Activated naive CD4-positive, alpha-beta T cell treated with anti-CD3 and anti-CD28 coated beads, Interleukin-2, amount 10 ng/mL, durations not matched to agents 7 days and 5 days (primary cell): ENCODE results near the gene RPS15.
A peak's percentile ranks its signal among the peaks of the same experiment; 100 is the strongest.

Source experiments
- CTCF ChIA-PET: fragments of 350-600 bp; sonication (Branson Sonifier 250); formaldehyde crosslinking; loops from one replicate; lab custom pipeline; 2021; ENCODE audit warnings: antibody characterized with exemption; lab: Charles Lee
- DNase-seq: peaks from one replicate; pipeline ENCODE4 v3.0.0-alpha.2; 2020
- H3K27ac Mint-ChIP-seq: one replicate; pipeline ENCODE4 v1.8.0; 2021; ENCODE audit warnings: mild to moderate bottlenecking, moderate library complexity, mixed read lengths
- H3K27me3 Mint-ChIP-seq: one replicate; pipeline ENCODE4 v1.8.0; 2021; ENCODE audit warnings: mild to moderate bottlenecking, mixed read lengths
- H3K36me3 Mint-ChIP-seq: one replicate; pipeline ENCODE4 v1.8.0; 2021; ENCODE audit warnings: mixed read lengths
- H3K4me1 Mint-ChIP-seq: one replicate; pipeline ENCODE4 v1.8.0; 2021; ENCODE audit warnings: mixed read lengths
- H3K4me3 Mint-ChIP-seq: one replicate; pipeline ENCODE4 v1.8.0; 2021; ENCODE audit warnings: mild to moderate bottlenecking, moderate library complexity, mixed read lengths
- H3K9me3 Mint-ChIP-seq: one replicate; pipeline ENCODE4 v1.8.0; 2021; ENCODE audit warnings: mixed read lengths

The RPS15 gene

DNA sequence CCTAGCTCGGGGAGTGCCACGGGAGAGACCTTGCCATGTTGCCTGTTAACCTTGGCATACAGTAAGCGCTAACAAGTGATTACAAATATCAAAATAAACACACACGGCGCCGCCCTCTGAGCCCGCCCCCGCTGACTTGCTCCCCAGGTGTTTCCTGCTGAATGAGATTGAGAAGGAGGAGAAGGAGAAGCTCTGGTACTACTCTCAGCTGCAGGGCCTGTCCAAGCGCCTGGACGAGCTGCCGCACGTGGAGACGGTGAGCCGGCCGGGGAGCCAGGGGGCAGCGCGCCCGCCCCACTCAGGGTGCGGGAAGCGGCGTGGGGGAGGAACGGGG lies 16.8 kb downstream of the RPS15 start:
- DNase-seq: peak; percentile 41
- Mint-ChIP-seq H3K4me3 (no peak overlapping the region), H3K9me3 (no peaks in the 10 kb centered on the region), H3K27ac (no peak overlapping the region), H3K36me3 (no peaks in the 10 kb centered on the region), H3K4me1 (peaks cover 21% of the 10 kb centered on the region), H3K27me3 (peaks cover 99% of the 10 kb centered on the region)
- CTCF ChIA-PET: interaction anchor here (1.3 to 3.0 kb wide), 2 partner anchors 10 to 14 kb away, joined by 3 to 10 read pairs; no protein-coding TSS in a partner anchor

DNA sequence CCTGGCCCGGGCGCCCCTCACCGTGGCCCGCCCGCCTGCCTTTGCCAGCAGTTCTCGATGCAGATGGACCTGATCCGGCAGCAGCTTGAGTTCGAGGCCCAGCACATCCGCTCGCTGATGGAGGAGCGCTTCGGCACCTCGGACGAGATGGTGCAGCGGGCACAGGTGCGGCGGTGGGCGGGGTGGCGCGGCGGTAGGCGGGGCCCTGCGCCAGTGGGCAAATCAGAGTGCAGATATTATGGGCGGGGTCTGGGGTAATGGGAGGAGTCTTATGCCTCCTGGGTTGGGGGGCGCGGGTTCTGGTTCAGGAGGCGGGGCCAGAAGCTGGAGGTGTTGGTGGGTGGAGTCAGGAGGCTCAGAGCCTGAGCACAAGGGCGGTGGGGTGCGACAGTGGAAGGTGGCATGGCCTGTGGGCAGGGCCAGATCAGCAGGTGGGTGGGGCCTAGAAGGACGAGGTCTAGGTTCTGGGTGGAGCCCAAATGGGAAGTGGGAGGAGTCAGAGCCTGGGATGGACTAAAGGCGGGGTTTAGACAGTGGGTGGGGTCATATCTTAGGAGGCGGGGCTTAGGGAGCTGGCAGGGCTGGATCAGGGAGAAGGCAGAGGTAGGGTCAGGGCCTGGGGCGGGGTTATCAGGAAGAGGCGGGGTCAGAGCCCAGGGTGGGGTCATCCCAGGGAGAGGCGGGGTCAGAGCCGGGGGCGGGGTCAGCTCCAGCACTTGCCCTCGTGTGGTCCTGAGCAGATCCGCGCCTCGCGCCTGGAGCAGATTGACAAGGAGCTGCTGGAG lies 17.3 kb downstream of the RPS15 start:
- Mint-ChIP-seq H3K27ac (no peak overlapping the region), H3K4me3 (no peak overlapping the region), H3K4me1 (peaks cover 18% of the 10 kb centered on the region)

DNA sequence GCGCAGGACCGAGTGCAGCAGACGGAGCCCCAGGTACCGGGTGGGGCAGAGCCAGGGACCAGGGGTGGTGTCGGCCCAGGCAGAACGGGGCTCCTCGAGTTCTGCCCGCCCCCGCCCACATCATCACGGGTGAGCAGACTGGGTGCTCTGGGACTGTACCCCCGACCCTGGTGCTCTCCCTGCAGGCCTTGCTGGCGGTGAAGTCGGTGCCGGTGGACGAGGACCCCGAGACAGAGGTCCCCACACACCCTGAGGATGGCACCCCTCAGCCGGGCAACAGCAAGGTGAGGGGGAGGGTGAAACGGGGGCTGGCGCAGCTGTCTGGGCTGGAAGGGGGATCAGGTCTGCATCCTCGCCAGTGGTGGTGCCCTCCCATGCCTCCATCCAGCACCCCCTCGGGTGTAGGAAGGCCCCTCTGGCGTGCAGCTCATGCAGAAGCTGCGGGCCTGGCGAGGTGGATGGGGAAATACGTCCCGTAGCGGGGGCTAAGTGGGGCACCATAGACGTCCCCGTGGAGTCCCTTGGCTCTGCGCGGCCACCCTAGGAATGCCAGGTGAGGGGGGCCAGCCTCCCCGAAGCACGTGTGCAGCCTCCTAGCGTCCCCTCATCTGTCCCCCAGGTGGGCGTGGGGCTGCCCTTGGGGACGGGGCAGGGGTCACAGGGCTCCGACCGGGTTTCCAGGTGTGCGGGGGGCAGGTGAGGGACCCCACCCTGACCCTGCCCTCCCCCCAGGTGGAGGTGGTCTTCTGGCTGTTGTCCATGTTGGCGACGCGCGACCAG lies 18.1 kb downstream of the RPS15 start:
- no peaks in the 10 kb centered on the region for H3K9me3 Mint-ChIP-seq
- CTCF ChIA-PET: interaction anchor here (1.3 to 3.0 kb wide), 2 partner anchors 11 to 16 kb away, joined by 3 to 10 read pairs; no protein-coding TSS in a partner anchor
- H3K4me1 Mint-ChIP-seq: peaks cover 13% of the 10 kb centered on the region
- no peak overlapping the region for H3K27ac Mint-ChIP-seq
- no peaks in the 10 kb centered on the region for H3K36me3 Mint-ChIP-seq
- no peak for DNase-seq
- H3K27me3 Mint-ChIP-seq: peaks cover 88% of the 10 kb centered on the region
- no peak overlapping the region for H3K4me3 Mint-ChIP-seq

More for the DNA sequence above, 17.3 kb downstream of the RPS15 start:
- CTCF ChIA-PET: interaction anchor here (1.3 to 3.0 kb wide), 2 partner anchors 10 to 15 kb away, joined by 3 to 10 read pairs; no protein-coding TSS in a partner anchor
- no peaks in the 10 kb centered on the region for H3K36me3 Mint-ChIP-seq
- H3K27me3 Mint-ChIP-seq: peaks cover 95% of the 10 kb centered on the region
- H3K9me3 Mint-ChIP-seq: no peaks in the 10 kb centered on the region
- DNase-seq: peak; percentile 73

DNA sequence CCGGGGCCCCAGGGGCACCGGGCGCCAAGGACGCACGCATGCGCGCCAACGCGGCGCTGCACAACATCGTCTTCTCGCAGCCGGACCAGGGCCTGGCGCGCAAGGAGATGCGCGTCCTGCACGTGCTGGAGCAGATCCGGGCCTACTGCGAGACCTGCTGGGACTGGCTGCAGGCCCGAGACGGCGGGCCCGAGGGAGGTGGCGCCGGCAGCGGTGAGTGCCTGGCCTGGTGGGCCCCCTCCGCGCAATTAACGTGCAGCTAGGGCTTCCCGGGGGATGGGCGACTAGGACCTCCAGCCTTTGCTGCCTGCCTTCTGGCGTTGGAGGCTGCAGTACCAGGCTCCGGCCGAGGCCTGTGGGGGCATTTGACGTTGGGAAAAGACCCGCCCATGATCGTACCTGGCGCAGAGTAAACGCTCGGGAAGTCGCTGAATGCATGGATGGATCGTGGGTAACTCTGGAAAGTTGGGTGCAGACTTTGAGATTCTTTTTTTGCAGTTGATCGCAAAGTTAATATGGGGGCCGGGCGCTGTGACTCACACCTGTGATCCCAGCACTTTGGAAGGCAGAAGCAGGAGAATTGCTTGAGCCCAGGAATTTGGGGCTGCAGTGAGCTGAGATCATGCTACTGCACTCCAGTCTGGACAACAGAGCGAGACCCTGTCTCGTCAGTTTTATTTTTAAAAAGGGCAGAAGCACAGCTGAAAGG lies 19.0 kb downstream of the RPS15 start:
- no peak for DNase-seq
- peaks cover 79% of the 10 kb centered on the region for H3K27me3 Mint-ChIP-seq
- no peak overlapping the region for H3K4me3 Mint-ChIP-seq
- no peak overlapping the region for H3K27ac Mint-ChIP-seq
- CTCF ChIA-PET: interaction anchor here (1.2 kb wide), 1 partner anchor 11 kb away, joined by 3 read pairs; no protein-coding TSS in a partner anchor
- H3K36me3 Mint-ChIP-seq: no peaks in the 10 kb centered on the region
- H3K4me1 Mint-ChIP-seq: peaks cover 13% of the 10 kb centered on the region
- no peaks in the 10 kb centered on the region for H3K9me3 Mint-ChIP-seq

DNA sequence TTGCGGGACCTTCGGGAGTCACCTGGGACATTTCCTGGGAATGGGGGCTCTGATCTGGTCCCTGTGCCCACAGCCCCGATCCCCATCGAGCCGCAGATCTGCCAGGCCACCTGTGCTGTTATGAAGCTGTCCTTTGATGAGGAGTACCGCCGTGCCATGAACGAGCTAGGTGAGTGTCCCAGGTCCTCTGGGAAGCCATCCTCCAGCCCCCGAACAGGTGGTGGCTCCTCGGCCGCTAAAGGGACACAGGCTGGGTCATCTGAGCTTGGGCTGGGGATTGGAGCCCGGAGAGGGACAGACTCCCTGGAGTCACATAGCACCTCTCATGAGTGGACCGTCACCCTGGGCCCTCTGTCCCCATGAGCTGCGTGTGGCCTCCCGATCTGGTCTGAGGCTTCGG lies 19.7 kb downstream of the RPS15 start:
- no peak overlapping the region for H3K27ac Mint-ChIP-seq
- peaks cover 12% of the 10 kb centered on the region for H3K4me1 Mint-ChIP-seq
- CTCF ChIA-PET: interaction anchor here (1.2 kb wide), 1 partner anchor 12 kb away, joined by 3 read pairs; no protein-coding TSS in a partner anchor
- H3K4me3 Mint-ChIP-seq: no peak overlapping the region
- H3K36me3 Mint-ChIP-seq: no peaks in the 10 kb centered on the region
- DNase-seq: no peak
- H3K27me3 Mint-ChIP-seq: peaks cover 72% of the 10 kb centered on the region
- H3K9me3 Mint-ChIP-seq: no peaks in the 10 kb centered on the region

DNA sequence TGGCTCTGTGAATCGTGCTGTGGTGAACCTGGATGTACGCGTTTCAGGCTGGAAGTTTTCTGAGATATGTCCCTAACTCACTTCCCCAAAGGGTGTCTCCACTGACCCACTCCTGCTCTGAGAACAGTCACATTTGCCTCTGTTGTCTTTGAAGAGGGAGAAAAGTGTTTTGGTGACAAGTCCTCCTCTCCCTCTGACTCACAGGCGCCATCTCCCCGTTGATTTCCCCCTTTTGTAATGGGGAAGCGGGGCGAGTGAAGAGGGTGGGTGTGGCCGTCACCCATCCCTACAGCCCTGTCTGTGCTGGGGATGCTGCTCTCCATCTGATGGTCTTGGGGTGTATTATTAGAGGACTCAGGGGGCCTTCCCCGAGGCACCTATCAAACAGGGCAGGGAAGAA lies 21.3 kb downstream of the RPS15 start:
- no peaks in the 10 kb centered on the region for H3K36me3 Mint-ChIP-seq
- CTCF ChIA-PET: no interaction called here
- no peak overlapping the region for H3K4me3 Mint-ChIP-seq
- no peaks in the 10 kb centered on the region for H3K9me3 Mint-ChIP-seq
- DNase-seq: no peak
- no peak overlapping the region for H3K27ac Mint-ChIP-seq
- peaks cover 11% of the 10 kb centered on the region for H3K4me1 Mint-ChIP-seq
- H3K27me3 Mint-ChIP-seq: peaks cover 59% of the 10 kb centered on the region

DNA sequence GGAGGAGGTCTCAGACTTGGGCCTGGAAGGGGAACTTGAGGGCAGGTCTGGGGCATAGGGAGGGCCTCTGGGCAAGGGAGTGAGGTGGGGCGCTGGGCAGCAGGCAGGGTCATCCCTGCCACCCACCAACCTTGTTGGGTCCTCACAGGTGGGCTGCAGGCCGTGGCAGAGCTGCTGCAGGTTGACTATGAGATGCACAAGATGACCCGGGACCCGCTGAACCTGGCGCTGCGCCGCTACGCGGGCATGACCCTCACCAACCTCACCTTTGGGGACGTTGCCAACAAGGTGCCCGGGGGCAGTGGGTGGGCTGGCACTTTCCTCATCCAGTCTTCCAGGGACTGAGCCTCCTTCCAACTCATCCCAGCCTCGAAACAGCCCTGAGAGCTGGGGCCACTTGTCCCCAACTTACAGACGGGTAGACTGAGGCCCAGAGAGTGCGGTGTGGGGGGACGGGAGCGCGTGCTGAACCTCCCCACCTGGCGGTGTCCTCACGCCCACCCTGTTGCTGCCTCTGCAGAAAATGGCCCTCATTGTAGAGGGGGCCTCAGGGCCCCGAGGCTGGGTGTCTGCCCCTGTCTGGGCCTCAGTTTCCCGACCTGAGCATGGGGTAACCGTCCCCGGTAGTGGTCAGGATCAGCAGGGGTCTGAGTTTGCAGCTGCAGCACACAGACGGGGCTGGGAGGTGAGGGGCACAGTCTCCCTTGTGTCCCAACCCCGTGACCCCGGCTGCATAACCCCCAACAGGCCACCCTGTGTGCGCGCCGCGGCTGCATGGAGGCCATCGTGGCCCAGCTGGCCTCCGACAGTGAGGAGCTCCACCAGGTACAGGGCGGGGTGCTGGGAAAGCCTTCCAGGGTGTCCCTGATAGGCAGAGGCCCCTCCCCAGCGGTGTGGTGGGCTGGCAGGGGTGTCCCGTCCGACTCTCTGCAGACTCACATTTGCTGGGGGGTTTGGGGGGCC lies 22.1 kb downstream of the RPS15 start:
- CTCF ChIA-PET: no interaction called here
- Mint-ChIP-seq H3K4me1 (peaks cover 6% of the 10 kb centered on the region), H3K27ac (no peak overlapping the region), H3K36me3 (no peaks in the 10 kb centered on the region), H3K9me3 (no peaks in the 10 kb centered on the region), H3K27me3 (peaks cover 59% of the 10 kb centered on the region), H3K4me3 (no peak overlapping the region)
- no peak for DNase-seq

DNA sequence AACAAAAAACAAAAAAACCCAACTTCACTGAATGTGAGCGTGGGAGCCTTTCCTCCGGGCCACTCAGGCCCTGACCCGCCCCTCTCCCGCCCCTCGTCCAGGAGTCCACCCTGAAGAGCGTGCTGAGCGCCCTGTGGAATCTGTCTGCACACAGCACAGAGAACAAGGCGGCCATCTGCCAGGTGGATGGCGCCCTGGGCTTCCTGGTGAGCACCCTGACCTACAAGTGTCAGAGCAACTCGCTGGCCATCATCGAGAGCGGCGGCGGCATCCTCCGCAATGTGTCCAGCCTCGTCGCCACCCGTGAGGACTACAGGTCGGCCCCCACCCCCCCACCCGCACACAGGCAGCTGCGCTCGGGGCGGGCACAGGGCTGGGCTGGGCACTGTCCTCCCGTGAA lies 23.7 kb downstream of the RPS15 start:
- CTCF ChIA-PET: no interaction called here
- Mint-ChIP-seq H3K4me3 (no peak overlapping the region), H3K9me3 (no peaks in the 10 kb centered on the region), H3K36me3 (no peaks in the 10 kb centered on the region), H3K27me3 (peaks cover 59% of the 10 kb centered on the region), H3K4me1 (no peaks in the 10 kb centered on the region), H3K27ac (no peak overlapping the region)
- DNase-seq: no peak

DNA sequence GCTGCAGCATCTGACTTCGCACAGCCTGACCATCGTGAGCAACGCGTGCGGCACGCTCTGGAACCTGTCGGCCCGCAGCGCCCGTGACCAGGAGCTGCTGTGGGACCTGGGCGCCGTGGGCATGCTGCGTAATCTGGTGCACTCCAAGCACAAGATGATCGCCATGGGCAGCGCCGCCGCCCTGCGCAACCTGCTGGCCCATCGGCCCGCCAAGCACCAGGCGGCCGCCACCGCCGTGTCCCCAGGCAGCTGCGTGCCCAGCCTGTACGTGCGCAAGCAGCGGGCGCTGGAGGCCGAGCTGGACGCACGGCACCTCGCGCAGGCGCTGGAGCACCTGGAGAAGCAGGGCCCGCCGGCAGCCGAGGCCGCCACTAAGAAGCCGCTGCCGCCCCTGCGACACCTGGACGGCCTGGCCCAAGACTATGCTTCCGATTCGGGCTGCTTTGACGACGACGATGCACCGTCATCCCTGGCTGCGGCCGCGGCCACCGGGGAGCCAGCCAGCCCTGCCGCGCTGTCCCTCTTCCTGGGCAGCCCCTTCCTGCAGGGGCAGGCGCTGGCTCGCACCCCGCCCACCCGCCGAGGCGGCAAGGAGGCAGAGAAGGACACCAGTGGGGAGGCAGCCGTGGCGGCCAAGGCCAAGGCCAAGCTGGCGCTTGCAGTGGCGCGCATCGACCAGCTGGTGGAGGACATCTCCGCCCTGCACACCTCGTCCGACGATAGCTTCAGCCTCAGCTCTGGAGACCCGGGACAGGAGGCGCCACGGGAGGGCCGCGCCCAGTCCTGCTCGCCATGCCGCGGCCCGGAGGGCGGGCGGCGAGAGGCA lies 27.2 kb downstream of the RPS15 start:
- peaks cover 55% of the 10 kb centered on the region for H3K27me3 Mint-ChIP-seq
- no peaks in the 10 kb centered on the region for H3K36me3 Mint-ChIP-seq
- no peak overlapping the region for H3K27ac Mint-ChIP-seq
- peaks cover 6% of the 10 kb centered on the region for H3K4me1 Mint-ChIP-seq
- no peak overlapping the region for H3K4me3 Mint-ChIP-seq
- peak; percentile 52 for DNase-seq
- H3K9me3 Mint-ChIP-seq: no peaks in the 10 kb centered on the region
- CTCF ChIA-PET: interaction anchor here (1.2 kb wide), 1 partner anchor 49 kb away, joined by 3 read pairs; no protein-coding TSS in a partner anchor

DNA sequence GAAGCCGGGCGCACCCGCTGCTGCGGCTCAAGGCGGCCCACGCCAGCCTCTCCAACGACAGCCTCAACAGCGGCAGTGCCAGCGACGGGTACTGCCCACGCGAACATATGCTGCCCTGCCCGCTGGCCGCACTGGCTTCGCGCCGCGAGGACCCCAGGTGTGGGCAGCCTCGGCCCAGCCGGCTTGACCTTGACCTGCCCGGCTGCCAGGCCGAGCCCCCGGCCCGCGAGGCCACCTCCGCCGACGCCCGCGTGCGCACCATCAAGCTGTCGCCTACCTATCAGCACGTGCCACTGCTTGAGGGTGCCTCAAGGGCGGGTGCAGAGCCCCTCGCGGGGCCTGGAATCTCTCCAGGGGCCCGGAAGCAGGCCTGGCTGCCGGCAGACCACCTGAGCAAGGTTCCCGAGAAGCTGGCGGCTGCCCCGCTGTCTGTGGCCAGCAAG lies 27.8 kb downstream of the RPS15 start:
- Mint-ChIP-seq H3K27me3 (peaks cover 61% of the 10 kb centered on the region), H3K9me3 (no peaks in the 10 kb centered on the region), H3K4me3 (no peak overlapping the region), H3K36me3 (no peaks in the 10 kb centered on the region), H3K27ac (no peak overlapping the region), H3K4me1 (peaks cover 6% of the 10 kb centered on the region)
- DNase-seq: no peak
- CTCF ChIA-PET: interaction anchor here (1.2 kb wide), 1 partner anchor 48 kb away, joined by 3 read pairs; no protein-coding TSS in a partner anchor

DNA sequence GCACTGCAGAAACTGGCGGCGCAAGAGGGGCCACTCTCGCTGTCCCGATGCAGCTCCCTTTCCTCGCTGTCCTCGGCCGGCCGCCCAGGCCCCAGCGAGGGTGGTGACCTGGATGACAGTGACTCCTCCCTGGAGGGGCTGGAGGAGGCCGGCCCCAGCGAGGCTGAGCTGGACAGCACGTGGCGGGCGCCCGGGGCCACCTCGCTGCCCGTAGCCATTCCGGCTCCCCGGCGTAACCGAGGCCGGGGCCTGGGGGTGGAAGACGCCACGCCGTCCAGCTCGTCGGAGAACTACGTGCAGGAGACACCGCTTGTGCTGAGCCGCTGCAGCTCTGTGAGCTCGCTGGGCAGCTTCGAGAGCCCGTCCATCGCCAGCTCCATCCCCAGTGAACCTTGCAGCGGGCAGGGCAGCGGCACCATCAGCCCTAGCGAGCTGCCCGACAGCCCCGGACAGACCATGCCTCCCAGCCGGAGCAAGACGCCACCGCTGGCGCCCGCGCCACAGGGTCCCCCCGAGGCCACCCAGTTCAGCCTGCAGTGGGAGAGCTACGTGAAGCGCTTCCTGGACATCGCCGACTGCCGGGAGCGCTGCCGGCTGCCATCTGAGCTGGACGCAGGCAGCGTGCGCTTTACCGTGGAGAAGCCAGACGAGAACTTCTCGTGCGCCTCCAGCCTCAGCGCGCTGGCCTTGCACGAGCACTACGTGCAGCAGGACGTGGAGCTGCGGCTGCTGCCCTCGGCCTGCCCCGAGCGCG lies 28.4 kb downstream of the RPS15 start:
- Mint-ChIP-seq H3K36me3 (no peaks in the 10 kb centered on the region), H3K27ac (no peak overlapping the region), H3K27me3 (peaks cover 67% of the 10 kb centered on the region), H3K9me3 (no peaks in the 10 kb centered on the region), H3K4me3 (no peak overlapping the region), H3K4me1 (peaks cover 12% of the 10 kb centered on the region)
- CTCF ChIA-PET: interaction anchor here (1.2 kb wide), 1 partner anchor 48 kb away, joined by 3 read pairs; no protein-coding TSS in a partner anchor
- DNase-seq: no peak

DNA sequence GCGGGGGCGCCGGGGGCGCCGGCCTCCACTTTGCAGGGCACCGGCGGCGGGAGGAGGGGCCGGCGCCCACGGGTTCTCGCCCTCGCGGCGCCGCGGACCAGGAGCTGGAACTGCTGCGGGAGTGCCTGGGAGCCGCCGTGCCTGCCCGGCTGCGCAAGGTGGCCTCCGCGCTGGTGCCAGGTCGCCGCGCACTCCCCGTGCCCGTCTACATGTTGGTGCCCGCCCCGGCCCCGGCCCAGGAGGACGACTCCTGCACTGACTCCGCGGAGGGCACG lies 29.0 kb downstream of the RPS15 start:
- Mint-ChIP-seq H3K36me3 (no peaks in the 10 kb centered on the region), H3K27ac (no peak overlapping the region), H3K4me1 (peaks cover 17% of the 10 kb centered on the region), H3K9me3 (no peaks in the 10 kb centered on the region), H3K4me3 (no peak overlapping the region), H3K27me3 (peaks cover 73% of the 10 kb centered on the region)
- CTCF ChIA-PET: no interaction called here
- DNase-seq: no peak
